GM06990 (cell line): ENCODE data around the gene ACTC1.

ENCODE experiments used
- DNase-seq: peaks from one replicate; pipeline ENCODE4 v3.0.0-alpha.2; 2011; ENCODE audit not compliant: insufficient read length; ENCODE audit errors: extremely low read depth
- H3K27me3 ChIP-seq: replicated peaks from 2 replicates; pipeline ENCODE4 v1.6.0; 2011; ENCODE audit warnings: low read length; ENCODE audit not compliant: control insufficient read depth, insufficient read depth
- H3K36me3 ChIP-seq: 2 replicates; pipeline ENCODE4 v1.5.1; 2011; ENCODE audit warnings: low read length; ENCODE audit not compliant: control insufficient read depth, insufficient read depth
- H3K4me3 ChIP-seq: replicated peaks from 2 replicates; pipeline ENCODE4 v1.5.1; 2011; ENCODE audit warnings: low read depth, mild to moderate bottlenecking, control low read depth, low read length
- TF ChIP-seq, protein P1 (sequence below): IDR thresholded peaks from 2 replicates; pipeline ENCODE4 v1.5.1; 2011; ENCODE audit warnings: low read length, control low read depth, mild to moderate bottlenecking, inconsistent platforms; ENCODE audit not compliant: insufficient read depth, poor library complexity, severe bottlenecking

Gene ACTC1

DNA sequence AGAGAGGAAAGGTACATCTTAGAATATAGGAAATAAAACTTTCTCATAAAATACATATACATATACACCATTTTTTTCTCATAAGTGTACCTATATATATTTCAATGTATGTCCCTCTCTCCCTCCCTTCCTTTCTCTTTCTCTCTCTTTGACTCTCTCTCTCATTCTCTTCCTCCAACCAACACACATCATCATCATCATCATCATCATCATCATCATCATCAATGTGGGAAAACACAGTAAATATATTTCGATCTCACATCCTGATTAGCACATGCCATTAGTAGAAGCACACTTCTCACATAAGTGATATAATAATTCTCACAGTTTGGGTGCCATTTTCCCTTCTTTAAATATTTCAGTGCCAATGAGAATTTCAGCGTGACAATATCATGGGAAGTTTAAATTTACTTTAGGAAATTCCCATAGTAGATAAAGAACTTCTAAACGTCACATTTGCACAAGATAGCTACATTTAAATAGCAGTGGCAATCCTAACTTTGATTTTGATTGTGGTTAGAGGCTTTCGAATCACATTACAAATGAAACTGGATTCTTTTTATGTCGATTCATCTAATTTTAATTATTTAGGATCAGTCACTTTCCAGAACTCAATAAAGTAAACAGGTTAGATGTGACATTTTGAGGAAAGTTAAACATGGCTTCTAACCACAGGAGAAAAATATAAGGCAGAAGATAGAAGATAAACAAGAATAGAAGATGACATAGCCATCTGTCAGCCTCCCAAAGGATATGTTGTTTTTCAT, 33.0 kb upstream of the ACTC1 start:
- Histone ChIP-seq H3K27me3 (0 out of 2 replicates have a peak, but pooled peaks cover 2% of the 10 kb centered on the region), H3K4me3 (no peak overlapping the region), H3K36me3 (no peaks in the 10 kb centered on the region)
- TF ChIP-seq, protein P1, sequence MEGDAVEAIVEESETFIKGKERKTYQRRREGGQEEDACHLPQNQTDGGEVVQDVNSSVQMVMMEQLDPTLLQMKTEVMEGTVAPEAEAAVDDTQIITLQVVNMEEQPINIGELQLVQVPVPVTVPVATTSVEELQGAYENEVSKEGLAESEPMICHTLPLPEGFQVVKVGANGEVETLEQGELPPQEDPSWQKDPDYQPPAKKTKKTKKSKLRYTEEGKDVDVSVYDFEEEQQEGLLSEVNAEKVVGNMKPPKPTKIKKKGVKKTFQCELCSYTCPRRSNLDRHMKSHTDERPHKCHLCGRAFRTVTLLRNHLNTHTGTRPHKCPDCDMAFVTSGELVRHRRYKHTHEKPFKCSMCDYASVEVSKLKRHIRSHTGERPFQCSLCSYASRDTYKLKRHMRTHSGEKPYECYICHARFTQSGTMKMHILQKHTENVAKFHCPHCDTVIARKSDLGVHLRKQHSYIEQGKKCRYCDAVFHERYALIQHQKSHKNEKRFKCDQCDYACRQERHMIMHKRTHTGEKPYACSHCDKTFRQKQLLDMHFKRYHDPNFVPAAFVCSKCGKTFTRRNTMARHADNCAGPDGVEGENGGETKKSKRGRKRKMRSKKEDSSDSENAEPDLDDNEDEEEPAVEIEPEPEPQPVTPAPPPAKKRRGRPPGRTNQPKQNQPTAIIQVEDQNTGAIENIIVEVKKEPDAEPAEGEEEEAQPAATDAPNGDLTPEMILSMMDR: no peak
- no peak for DNase-seq

DNA sequence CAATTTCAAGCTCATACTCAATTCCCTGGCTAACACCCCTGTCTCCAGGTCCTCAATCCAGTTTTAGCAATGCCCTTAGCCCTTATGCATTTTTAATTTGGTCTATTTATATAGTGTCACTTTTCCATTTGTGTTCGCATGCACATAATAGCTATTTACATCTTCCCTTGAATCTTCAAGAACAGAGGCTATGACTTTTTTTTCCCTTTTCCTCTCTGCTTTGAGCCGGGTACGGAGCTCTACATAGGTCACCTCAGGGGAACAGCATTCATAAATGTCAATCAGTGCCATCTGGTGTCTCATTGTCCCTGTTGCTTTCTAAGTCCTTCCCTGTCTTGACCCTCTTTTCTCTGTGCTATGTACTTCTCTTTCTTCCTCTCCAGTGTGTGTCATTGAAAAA, 26.5 kb upstream of the ACTC1 start:
- TF ChIP-seq, protein P1: no peak
- no peak for DNase-seq
- no peak overlapping the region for H3K4me3 ChIP-seq
- no peaks in the 10 kb centered on the region for H3K36me3 ChIP-seq
- H3K27me3 ChIP-seq: peaks cover 2% of the 10 kb centered on the region; the same call in 1 of the 2 replicates

DNA sequence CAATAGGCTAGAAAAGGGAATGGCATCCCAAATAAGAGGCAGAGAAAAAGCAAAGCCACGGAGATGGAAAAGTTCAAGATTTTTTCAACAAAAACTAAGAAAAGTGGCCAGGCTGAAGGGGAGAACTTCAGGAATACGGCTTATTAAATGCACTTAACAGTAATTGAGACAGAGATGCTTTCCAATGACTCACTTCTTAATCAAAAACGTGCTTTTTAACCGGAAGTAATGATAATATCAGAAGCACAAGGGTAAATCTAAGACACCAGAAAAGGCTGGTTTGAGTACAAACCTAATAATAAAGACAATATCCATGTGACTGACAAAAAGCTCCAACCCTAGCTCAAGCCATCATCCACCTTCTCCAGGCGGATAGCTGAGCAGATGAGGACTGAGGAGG, 24.8 kb upstream of the ACTC1 start:
- H3K36me3 ChIP-seq: no peaks in the 10 kb centered on the region
- DNase-seq: no peak
- H3K27me3 ChIP-seq: peaks cover 2% of the 10 kb centered on the region; the same call in 1 of the 2 replicates
- H3K4me3 ChIP-seq: no peak overlapping the region
- TF ChIP-seq, protein P1: no peak

DNA sequence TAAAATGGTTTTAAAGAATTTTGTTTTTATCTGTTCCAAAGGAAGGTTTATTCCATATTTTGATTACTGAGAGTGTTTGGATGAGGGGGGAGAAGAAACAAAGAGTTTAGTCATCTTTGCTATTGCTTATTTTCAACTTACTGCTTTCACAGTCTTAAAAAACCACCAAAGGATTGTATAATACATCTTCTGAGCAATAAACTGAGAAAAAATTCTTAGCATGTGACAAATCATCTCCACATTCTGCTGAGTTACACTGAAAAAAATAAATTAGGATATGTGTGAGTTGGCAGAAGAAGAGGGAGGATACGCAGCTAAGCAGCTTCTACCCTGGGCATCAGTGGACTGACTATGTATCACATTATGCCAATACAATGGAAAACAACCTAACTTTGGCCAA, 23.2 kb upstream of the ACTC1 start:
- Histone ChIP-seq H3K36me3 (no peaks in the 10 kb centered on the region), H3K27me3 (no peaks in the 10 kb centered on the region; the same call in 1 of the 2 replicates), H3K4me3 (no peak overlapping the region)
- no peak for DNase-seq
- TF ChIP-seq, protein P1: no peak

DNA sequence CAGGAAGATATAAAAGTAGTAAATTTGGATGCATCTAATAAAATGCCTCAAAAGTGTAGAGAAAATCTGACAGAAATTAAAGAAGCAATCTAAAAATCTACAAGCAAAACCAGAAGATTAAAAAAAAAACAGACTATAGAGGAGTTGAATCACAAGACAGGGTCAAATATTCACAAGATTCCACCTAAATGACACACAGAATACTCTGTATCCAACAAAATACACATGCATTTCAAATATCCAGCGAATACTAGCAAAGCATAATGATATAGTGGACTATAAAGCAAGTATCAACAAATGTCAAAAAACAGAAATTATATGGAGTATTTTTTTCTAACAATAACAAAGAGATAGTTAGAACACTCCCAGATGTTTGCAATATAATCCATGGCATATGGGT, 20.5 kb upstream of the ACTC1 start:
- Histone ChIP-seq H3K27me3 (no peaks in the 10 kb centered on the region), H3K4me3 (no peak overlapping the region), H3K36me3 (no peaks in the 10 kb centered on the region)
- TF ChIP-seq, protein P1: no peak
- DNase-seq: no peak
